Calu3 (cell line): ENCODE measurements around the gene CDC123. TPM values are rescaled to one million over a fixed set of nuclear protein-coding genes. Genes with fewer than 3 reads are reported as not detected.
"Not testable (repeated sequence)": the region's sequence is repeated elsewhere in the genome, so short reads cannot be mapped to it uniquely, and the experiment has no call there.

Experiments used
- BruUV-seq: library from RNA; stranded (reverse); fragments of 400-500 nt; replicated peaks from 2 replicates; lab custom pipeline; 2021; lab: Mats Ljungman, UMichigan
- CTCF ChIA-PET: fragments of 300-600 bp; sonication (Branson Sonifier 250); formaldehyde crosslinking; loops from one replicate; lab custom pipeline; 2022; ENCODE audit warnings: antibody characterized with exemption; lab: Charles Lee
- DNase-seq: peaks from one replicate; pipeline ENCODE4 v3.0.0; 2022
- H3K27ac Mint-ChIP-seq: one replicate; pipeline ENCODE4 v1.8.0; 2022; ENCODE audit warnings: mixed read lengths; ENCODE audit not compliant: unreplicated experiment
- H3K27me3 Mint-ChIP-seq: one replicate; pipeline ENCODE4 v1.8.0; 2022; ENCODE audit warnings: mixed read lengths; ENCODE audit not compliant: unreplicated experiment
- H3K36me3 Mint-ChIP-seq: one replicate; pipeline ENCODE4 v1.8.0; 2022; ENCODE audit warnings: mild to moderate bottlenecking, moderate library complexity, mixed read lengths; ENCODE audit not compliant: insufficient read depth, unreplicated experiment
- H3K4me1 Mint-ChIP-seq: one replicate; pipeline ENCODE4 v1.8.0; 2022; ENCODE audit warnings: mild to moderate bottlenecking, low read depth, mixed read lengths; ENCODE audit not compliant: unreplicated experiment
- H3K4me3 Mint-ChIP-seq: one replicate; pipeline ENCODE4 v1.8.0; 2022; ENCODE audit warnings: mild to moderate bottlenecking, low read depth, moderate library complexity, mixed read lengths; ENCODE audit not compliant: unreplicated experiment
- H3K9me3 Mint-ChIP-seq: one replicate; pipeline ENCODE4 v1.8.0; 2022; ENCODE audit warnings: low read depth, mixed read lengths; ENCODE audit not compliant: unreplicated experiment
- CTCF ChIP-seq: fragments of 200-600 bp; IDR thresholded peaks from one replicate; pipeline ENCODE4 v1.8.0; 2022; ENCODE audit warnings: antibody characterized with exemption; ENCODE audit not compliant: unreplicated experiment
- intact Hi-C: fragments of 100-400 bp; cut with micrococcal nuclease; formaldehyde crosslinking; loops from one replicate; pipeline ENCODE4 v1.10.0; 2022; ENCODE audit not compliant: unreplicated experiment
- total RNA-seq: library from RNA; stranded (reverse); gene quantifications from 2 replicates; pipeline ENCODE4 v1.2.3, GENCODE V29; 2022

CDC123 gene
- total RNA-seq, 1 experiment from 2014 or later = 96.3 TPM

GRCh38 chr10:12241810-12242529 lies 46.0 kb downstream of the CDC123 start:
- H3K27me3 Mint-ChIP-seq = no peaks in the 10 kb centered on the region
- H3K27ac Mint-ChIP-seq = no peak overlapping the region
- no peak overlapping the region for H3K4me3 Mint-ChIP-seq
- H3K36me3 Mint-ChIP-seq = peaks cover 41% of the 10 kb centered on the region
- TF ChIP-seq CTCF = no peak
- no TSS peak for BruUV-seq
- CTCF ChIA-PET = no interaction called here
- H3K9me3 Mint-ChIP-seq = no peaks in the 10 kb centered on the region
- no peaks in the 10 kb centered on the region for H3K4me1 Mint-ChIP-seq
- intact Hi-C loops = no loop called here
- DNase-seq = no peak

GRCh38 chr10:12243864-12244620 lies 48.1 kb downstream of the CDC123 start:
- peaks cover 39% of the 10 kb centered on the region for H3K36me3 Mint-ChIP-seq
- CTCF ChIA-PET = interaction anchor here (0.6 to 0.7 kb wide), 2 partner anchors 36 to 368 kb away, joined by 3 to 7 read pairs; no protein-coding TSS in a partner anchor
- no peak for TF ChIP-seq CTCF
- no peaks in the 10 kb centered on the region for H3K9me3 Mint-ChIP-seq
- H3K4me1 Mint-ChIP-seq = no peaks in the 10 kb centered on the region
- BruUV-seq = no TSS peak
- no peak overlapping the region for H3K27ac Mint-ChIP-seq
- H3K4me3 Mint-ChIP-seq = no peak overlapping the region
- DNase-seq = no peak
- intact Hi-C loops = no loop called here
- H3K27me3 Mint-ChIP-seq = no peaks in the 10 kb centered on the region

- Mint-ChIP-seq H3K4me1 (no peaks in the 10 kb centered on the region), H3K27ac (no peak overlapping the region), H3K36me3 (peaks cover 19% of the 10 kb centered on the region), H3K9me3 (no peaks in the 10 kb centered on the region), H3K4me3 (no peak overlapping the region), H3K27me3 (no peaks in the 10 kb centered on the region)
- no peak for TF ChIP-seq CTCF
- CTCF ChIA-PET = no interaction called here
- intact Hi-C loops = no loop called here
- no peak for DNase-seq
- no TSS peak for BruUV-seq
Measured at GRCh38 chr10:12250181-12250580, 54.2 kb downstream of the CDC123 start.

- CTCF ChIA-PET, intact Hi-C loops, H3K27ac Mint-ChIP-seq, BruUV-seq, H3K4me3 Mint-ChIP-seq, DNase-seq, H3K4me1 Mint-ChIP-seq, H3K27me3 Mint-ChIP-seq, H3K9me3 Mint-ChIP-seq: not testable (repeated sequence)
- H3K36me3 Mint-ChIP-seq = peaks cover 19% of the 10 kb centered on the region
Measured at GRCh38 chr10:12250702-12251101, 54.7 kb downstream of the CDC123 start.
